ENCODE data around the gene PLAC8. TPM values are rescaled to one million over a fixed set of nuclear protein-coding genes. Genes with fewer than 3 reads are reported as not detected.
A peak's percentile ranks its signal among the peaks of the same experiment; 100 is the strongest.

PLAC8 gene
- total and polyA plus RNA-seq, 2 of the 13 experiments (the other 11 are each of a cell fraction or from before 2014, with no cell fraction given) = 3.0 to 174 TPM

- H3K27ac ChIP-seq (ENCODE audit: extremely low read length, insufficient read depth, low read length) = no peak overlapping the region
These were observed 37.1 kb upstream of the PLAC8 start for GRCh38 chr4:83151651-83152050.

GRCh38 chr4:83150653-83151330 is 36.3 kb upstream of the PLAC8 start:
- ATAC-seq = peak; percentile 34; the same call in 1 of the 3 replicates
- Histone ChIP-seq H3K27ac (ENCODE audit: extremely low read length, insufficient read depth, low read length) (no peak overlapping the region), H3K4me2 (ENCODE audit: low read depth, low read length) (peak overlapping the region; percentile 15; the same call in 1 of the 2 replicates), H3K4me1 (ENCODE audit: insufficient read depth, low read length) (peaks cover 32% of the 10 kb centered on the region), H3K79me2 (ENCODE audit: insufficient read depth, low read length) (no peaks in the 10 kb centered on the region), H4K20me1 (ENCODE audit: insufficient read depth, low read length) (no peaks in the 10 kb centered on the region), H3K27me3 (ENCODE audit: control insufficient read depth in 1 of 2, insufficient read depth in 2 of 2, low read length in 2 of 2) (no peaks in the 10 kb centered on the region; a peak in 1 of 5 replicates), H3K9ac (ENCODE audit: insufficient read depth, low read depth, low read length) (no peak overlapping the region), H3K9me3 (ENCODE audit: low read length) (no peaks in the 10 kb centered on the region), H2AFZ (ENCODE audit: low read length) (no peak overlapping the region), H3K4me3 (replicated peaks in 1 of 3; ENCODE audit: insufficient read depth in 1 of 3, low read depth in 2 of 3, low read length in 3 of 3) (no peak overlapping the region), H3K36me3 (replicated peaks in 1 of 2; ENCODE audit: control insufficient read depth in 1 of 2, insufficient read depth in 2 of 2, low read length in 2 of 2) (no peaks in the 10 kb centered on the region)
- ChIA-PET CTCF (ENCODE audit: low intra/inter-chr PET ratio, low total read pairs) (no interaction called here), POLR2A (interaction anchor here (1.4 kb wide), 1 partner anchor 10 kb away, joined by 5 read pairs; no protein-coding TSS in a partner anchor)
- FAIRE-seq = no peak
- intact Hi-C loops (cut with micrococcal nuclease; ENCODE audit: unreplicated experiment) (no loop called here), in situ Hi-C loops (cut with HindIII; ENCODE audit: extremely low pct_ligation_motif_present, low pct_unique_long_range_greater_than_20kb) (no loop called here)
- TF ChIP-seq ZNF83 (CRISPR knock-in tag; IDR thresholded peaks at IDR 0.05; ENCODE audit: borderline replicate concordance) (no peak), FOSL1 (CRISPR knock-in tag; IDR thresholded peaks at IDR 0.05; ENCODE audit: borderline replicate concordance) (0 out of 2 replicates have a peak, but pooled peaks have one; percentile 34), ETV5 (CRISPR knock-in tag; IDR thresholded peaks at IDR 0.05; ENCODE audit: borderline replicate concordance) (peak; percentile 56; the same call in 1 of the 2 replicates), FOSL2 (CRISPR knock-in tag; IDR thresholded peaks at IDR 0.05) (peak; percentile 60), RORA (CRISPR knock-in tag; IDR thresholded peaks at IDR 0.05) (no peak)
- BruUV-seq (replicated peaks) = no TSS peak
- WGBS (ENCODE audit: low lambda C conversion rate) = 44% methylated on average over 8 of the region's 8 CpGs
- DNase-seq (ENCODE audit: low spot score) = peak; percentile 43

More at GRCh38 chr4:83151651-83152050, 37.1 kb upstream of the PLAC8 start:
- no peak for TF ChIP-seq KLF12 (CRISPR knock-in tag; IDR thresholded peaks at IDR 0.05; ENCODE audit: borderline replicate concordance)
- peak; percentile 66; the same call in 1 of the 2 replicates for TF ChIP-seq MIXL1 (CRISPR knock-in tag; IDR thresholded peaks at IDR 0.05)
- no peaks in the 10 kb centered on the region; a peak in 1 of 5 replicates for H3K27me3 ChIP-seq (ENCODE audit: control insufficient read depth in 1 of 2, insufficient read depth in 2 of 2, low read length in 2 of 2)
- no peak overlapping the region for H3K4me2 ChIP-seq (ENCODE audit: low read depth, low read length)
- in situ Hi-C loops (cut with HindIII; ENCODE audit: extremely low pct_ligation_motif_present, low pct_unique_long_range_greater_than_20kb) = no loop called here
- H3K36me3 ChIP-seq (replicated peaks in 1 of 2; ENCODE audit: control insufficient read depth in 1 of 2, insufficient read depth in 2 of 2, low read length in 2 of 2) = no peaks in the 10 kb centered on the region
- H3K9ac ChIP-seq (ENCODE audit: insufficient read depth, low read depth, low read length) = no peak overlapping the region
- peaks cover 7% of the 10 kb centered on the region; the same call in 1 of the 2 replicates for H3K9me3 ChIP-seq (ENCODE audit: low read length)
- H3K4me3 ChIP-seq (replicated peaks in 1 of 3; ENCODE audit: insufficient read depth in 1 of 3, low read depth in 2 of 3, low read length in 3 of 3) = no peak overlapping the region
- DNase-seq (ENCODE audit: low spot score) = no peak
- no peaks in the 10 kb centered on the region for H3K79me2 ChIP-seq (ENCODE audit: insufficient read depth, low read length)
- peaks cover 32% of the 10 kb centered on the region for H3K4me1 ChIP-seq (ENCODE audit: insufficient read depth, low read length)
- no peak for FAIRE-seq
- POLR2A ChIA-PET = no interaction called here
- intact Hi-C loops (cut with micrococcal nuclease; ENCODE audit: unreplicated experiment) = no loop called here
- H2AFZ ChIP-seq (ENCODE audit: low read length) = no peak overlapping the region
- H4K20me1 ChIP-seq (ENCODE audit: insufficient read depth, low read length) = no peaks in the 10 kb centered on the region
- no peak for ATAC-seq
- BruUV-seq (replicated peaks) = no TSS peak
- CTCF ChIA-PET (ENCODE audit: low intra/inter-chr PET ratio, low total read pairs) = no interaction called here

All from HepG2 (cell line).